ENCODE data around the gene FAM200B. TPM values are rescaled to one million over a fixed set of nuclear protein-coding genes. Genes with fewer than 3 reads are reported as not detected.

Gene FAM200B
- 10.7 and 11.0 TPM in 2 replicates for total RNA-seq

GRCh38 chr4:15681372-15682241 lies at the start of gene FAM200B:
FAM200B (plus strand) TSS chr4:15681827; CDS start chr4:15686978, 5,151 bp downstream.
- intact Hi-C loops (cut with micrococcal nuclease): loop anchor here (1.0 to 10.0 kb wide), 10 partner anchors 21 to 679 kb away; partner anchors contain the start of genes BST1, CD38, CPEB2 and FBXL5

DNA sequence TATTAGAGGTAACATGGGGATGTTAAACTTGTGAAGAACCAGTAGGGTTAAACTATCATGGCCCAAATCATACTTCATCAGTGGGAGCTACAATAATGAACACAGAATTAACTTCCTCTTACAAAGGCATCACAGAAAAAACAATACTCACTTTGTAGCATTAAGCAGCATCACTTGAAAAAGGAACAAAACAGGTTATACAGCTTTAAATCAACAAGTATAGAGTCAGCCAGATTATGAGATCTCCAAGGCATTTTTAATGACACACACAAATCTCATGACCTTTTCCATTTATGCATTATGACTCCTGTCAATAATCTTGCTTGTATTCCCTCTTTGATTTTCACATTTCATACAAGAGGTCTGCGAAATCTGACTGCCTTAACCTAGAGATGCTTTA lies 44.8 kb upstream of the FAM200B start:
- intact Hi-C loops (cut with micrococcal nuclease): no loop called here

DNA sequence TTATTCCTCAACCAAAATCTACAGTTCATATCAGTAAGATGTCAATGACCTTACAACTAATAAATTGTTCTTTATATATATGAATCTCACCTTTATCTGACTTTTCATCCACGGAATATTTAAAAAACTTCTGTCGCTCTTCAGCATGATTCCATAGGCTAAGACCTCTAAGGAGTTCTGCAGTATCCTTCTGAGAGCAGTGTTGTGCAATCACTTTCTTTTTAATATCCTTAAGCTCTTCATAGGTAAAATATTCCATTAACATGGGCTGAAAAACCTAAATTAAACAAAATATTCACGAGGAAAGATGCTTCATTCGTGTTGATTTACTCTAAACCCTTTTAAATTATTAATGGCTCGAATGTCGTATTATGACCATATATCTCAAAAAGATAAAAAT lies 43.2 kb upstream of the FAM200B start:
- intact Hi-C loops (cut with micrococcal nuclease): no loop called here

- intact Hi-C loops (cut with micrococcal nuclease): loop anchor here (2.0 kb wide), 1 partner anchor 170 kb away; no protein-coding TSS in a partner anchor
Observed at GRCh38 chr4:15648600-15648999, 33.0 kb upstream of the FAM200B start.

DNA sequence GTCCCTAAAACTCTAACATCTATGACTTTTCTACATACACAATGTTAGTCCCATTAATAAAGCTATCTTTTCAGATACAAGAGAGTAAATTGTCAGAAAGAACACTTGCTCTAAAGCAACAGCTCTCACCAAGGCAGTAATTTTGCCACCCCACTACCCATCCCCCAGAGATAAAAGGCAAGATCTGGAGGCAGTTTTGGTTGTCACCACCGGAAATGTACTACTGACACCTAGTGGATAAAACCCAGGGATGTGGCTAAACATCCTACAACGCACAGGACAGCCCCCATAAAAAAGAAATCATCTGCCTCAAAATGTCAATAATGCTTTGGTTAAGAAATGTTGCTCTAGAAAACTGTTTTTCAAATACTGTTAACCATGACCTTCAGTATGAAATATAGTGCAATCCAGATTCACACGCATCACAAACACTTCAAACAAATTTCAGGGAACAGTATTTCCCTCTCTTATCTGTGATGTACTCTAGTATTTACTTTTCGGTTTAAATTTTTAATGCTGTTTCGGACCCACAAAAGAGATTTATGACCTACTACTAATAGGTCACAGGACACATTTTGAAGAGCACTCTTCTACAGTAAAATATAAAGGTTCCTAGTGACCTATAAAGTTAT lies 31.6 kb upstream of the FAM200B start:
- intact Hi-C loops (cut with micrococcal nuclease): loop anchor here (1.0 to 5.0 kb wide), 7 partner anchors 103 to 419 kb away; partner anchors contain the start of gene CD38

- intact Hi-C loops (cut with micrococcal nuclease): loop anchor here (5.0 kb wide), 4 partner anchors 126 to 306 kb away; partner anchors contain the start of gene CD38
Observed at GRCh38 chr4:15651676-15652075, 30.0 kb upstream of the FAM200B start.

- intact Hi-C loops (cut with micrococcal nuclease): loop anchor here (5.0 kb wide), 4 partner anchors 125 to 305 kb away; partner anchors contain the start of gene CD38
Observed at GRCh38 chr4:15652191-15652590, 29.4 kb upstream of the FAM200B start.

- intact Hi-C loops (cut with micrococcal nuclease): loop anchor here (5.0 kb wide), 4 partner anchors 124 to 304 kb away; partner anchors contain the start of gene CD38
Observed at GRCh38 chr4:15652841-15653240, 28.8 kb upstream of the FAM200B start.

GRCh38 chr4:15653420-15653819 lies 28.2 kb upstream of the FAM200B start:
- intact Hi-C loops (cut with micrococcal nuclease): loop anchor here (5.0 kb wide), 4 partner anchors 124 to 304 kb away; partner anchors contain the start of gene CD38

DNA sequence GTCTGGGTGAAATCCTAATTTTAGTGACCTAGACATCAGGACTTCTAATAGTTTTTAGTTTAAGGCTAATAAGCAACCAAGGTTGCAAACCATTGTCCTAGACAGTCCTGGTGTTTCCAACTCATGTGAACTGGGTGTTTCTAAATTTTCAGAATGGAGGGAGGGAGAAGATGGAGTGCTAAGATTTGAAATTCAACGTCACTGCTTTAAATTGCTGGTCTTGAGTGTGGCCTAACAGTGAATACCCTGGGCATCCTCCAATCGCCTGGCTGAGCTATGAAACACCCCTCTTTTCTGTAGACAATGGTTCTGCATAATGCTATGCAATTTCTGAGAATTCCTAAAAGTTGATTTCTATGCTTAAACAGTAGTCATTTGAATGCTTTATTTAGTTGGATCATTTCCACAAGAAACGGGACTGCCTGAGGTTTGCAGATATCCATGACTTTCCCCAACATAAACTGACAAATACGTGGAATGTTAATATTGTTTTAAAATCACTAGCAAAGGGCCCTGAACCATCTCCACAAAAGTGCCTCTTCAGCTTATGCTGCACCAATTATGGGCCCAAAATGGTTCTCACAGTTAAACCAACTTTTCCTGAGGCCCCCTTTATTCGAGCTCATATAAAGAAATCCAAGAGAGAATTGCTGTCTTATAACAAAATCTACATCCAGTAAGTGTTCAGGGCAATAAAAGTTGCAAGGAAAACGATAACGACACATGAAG lies 27.6 kb upstream of the FAM200B start:
- intact Hi-C loops (cut with micrococcal nuclease): loop anchor here (1.0 to 5.0 kb wide), 6 partner anchors 123 to 571 kb away; partner anchors contain the start of gene CD38

DNA sequence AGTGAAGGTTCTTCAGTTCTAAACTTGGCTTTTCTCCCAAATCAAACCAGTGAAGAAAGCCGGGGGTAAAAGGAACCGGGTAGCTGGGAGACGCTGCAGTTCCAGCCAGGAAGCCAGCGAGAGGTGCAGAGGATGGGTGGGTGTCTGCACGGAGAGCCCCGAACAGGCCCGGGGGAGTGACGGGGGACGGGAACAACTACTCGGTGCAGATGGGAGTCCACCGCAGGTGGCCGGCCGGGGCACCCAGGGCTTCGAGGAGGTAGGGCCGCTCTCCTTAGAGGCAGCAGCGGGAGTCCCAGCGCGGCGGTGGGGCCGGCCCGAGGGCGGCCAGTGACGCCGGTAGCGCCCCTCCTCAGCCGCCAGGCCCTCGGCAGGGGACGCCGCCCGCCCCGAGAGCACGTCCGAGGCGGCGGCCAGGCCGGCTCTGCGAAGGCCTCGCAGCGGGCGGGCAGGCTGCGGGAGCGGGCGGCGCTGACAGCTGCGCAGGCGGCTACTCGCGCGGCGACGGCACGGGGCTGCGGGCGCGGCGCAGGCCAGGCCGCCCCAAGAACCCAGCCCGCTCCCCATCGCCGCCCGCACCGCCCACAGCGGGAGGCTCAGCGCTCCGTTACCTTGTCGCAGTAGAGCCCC lies 26.9 kb upstream of the FAM200B start:
- intact Hi-C loops (cut with micrococcal nuclease): loop anchor here (1.0 to 5.0 kb wide), 9 partner anchors 27 to 652 kb away; partner anchors contain the start of genes CD38, CPEB2 and FAM200B

GRCh38 chr4:15655223-15656037 lies 26.2 kb upstream of the FAM200B start, which contains the start of gene FBXL5:
FBXL5 (minus strand) TSS chr4:15655357; CDS start chr4:15655287, 70 bp downstream.
- intact Hi-C loops (cut with micrococcal nuclease): loop anchor here (1.0 to 2.0 kb wide), 4 partner anchors 26 to 653 kb away; partner anchors contain the start of genes CPEB2 and FAM200B

GRCh38 chr4:15656038-15656470 lies 25.6 kb upstream of the FAM200B start:
- intact Hi-C loops (cut with micrococcal nuclease): no loop called here

- intact Hi-C loops (cut with micrococcal nuclease): no loop called here
Observed at GRCh38 chr4:15657366-15657765, 24.3 kb upstream of the FAM200B start.

DNA sequence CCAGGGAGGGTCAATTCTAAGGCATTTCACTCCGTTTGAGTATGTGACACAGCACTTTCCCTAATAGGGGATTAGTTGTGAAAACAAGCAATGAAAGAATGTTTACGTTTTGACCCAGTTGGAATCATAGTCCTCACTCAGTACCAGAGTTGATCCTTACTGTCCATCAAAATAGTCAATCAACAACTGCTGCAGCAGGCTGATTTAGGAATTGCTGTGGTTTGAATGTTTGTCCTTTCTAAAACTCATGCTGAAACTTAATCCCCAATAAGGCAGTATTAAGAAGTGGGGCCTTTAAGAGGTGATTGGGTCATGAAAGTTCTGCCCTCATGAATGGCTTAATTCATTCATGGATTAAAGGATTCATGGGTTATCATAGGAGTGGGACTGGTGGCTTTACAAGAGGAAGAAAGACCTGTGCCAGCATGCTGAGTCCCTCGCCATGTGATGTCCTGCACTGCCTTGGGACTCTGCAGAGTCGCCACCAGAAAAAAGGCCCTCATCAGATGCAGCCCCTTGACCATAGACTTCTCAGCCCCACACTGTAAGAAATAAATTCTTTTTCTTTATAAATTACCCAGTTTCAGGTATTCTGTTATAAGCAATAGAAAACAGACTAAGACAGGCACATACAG lies 23.4 kb upstream of the FAM200B start:
- intact Hi-C loops (cut with micrococcal nuclease): no loop called here

DNA sequence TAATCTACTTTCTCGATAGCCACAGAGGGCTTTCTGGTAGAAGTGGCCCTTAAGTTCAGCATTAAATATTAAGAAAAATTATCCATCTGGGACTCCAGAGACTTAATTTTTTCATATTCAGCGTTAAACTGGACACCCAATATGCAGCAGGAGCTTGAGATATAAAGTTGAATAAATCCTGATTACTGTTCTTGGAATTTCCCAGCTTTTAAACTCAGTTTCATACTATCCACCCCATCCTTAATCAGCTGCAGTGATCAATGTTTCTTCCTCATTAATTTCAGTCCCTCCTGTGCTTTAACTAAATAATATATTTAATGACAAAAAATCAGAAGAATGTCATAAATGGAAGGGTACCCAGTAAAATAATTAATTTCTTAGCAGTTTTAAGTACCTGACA lies 22.8 kb upstream of the FAM200B start:
- intact Hi-C loops (cut with micrococcal nuclease): no loop called here

DNA sequence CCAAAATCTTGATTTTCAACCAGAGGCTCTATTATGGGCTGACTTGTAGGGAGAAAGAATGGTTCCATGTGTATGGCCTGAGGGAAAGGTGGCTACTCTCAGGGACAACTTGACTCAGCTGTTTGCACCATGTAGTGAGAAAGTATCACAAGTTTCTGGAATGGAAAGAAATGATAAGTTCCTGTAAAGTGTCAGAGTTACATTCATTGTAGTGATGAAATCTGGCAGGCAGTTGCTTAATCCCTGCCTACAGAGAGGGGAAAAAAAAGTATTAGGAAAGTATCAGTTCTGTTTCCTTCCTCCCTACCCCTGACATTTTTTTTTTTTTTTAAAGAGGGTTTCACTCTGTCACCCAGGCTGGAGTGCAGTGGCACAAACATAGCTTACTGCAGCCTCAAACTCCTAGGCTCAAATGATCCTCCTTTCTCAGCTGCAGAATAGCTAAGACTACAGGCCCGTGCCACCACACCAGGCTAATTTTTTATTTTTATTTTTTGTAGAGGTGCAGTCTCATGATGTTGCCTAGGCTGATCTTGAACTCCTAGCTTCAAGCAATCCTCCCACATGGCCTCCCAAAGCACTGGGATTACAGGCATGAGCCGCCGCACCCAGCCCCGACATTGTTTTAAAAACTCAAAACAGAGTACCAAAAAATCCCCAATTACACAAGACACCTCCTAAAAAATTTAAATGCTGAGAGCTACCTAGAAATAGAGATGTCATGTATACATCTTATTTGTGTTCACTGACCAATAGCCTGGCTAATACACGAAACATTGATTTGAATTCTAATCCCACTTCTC lies 21.7 kb upstream of the FAM200B start:
- intact Hi-C loops (cut with micrococcal nuclease): no loop called here

DNA sequence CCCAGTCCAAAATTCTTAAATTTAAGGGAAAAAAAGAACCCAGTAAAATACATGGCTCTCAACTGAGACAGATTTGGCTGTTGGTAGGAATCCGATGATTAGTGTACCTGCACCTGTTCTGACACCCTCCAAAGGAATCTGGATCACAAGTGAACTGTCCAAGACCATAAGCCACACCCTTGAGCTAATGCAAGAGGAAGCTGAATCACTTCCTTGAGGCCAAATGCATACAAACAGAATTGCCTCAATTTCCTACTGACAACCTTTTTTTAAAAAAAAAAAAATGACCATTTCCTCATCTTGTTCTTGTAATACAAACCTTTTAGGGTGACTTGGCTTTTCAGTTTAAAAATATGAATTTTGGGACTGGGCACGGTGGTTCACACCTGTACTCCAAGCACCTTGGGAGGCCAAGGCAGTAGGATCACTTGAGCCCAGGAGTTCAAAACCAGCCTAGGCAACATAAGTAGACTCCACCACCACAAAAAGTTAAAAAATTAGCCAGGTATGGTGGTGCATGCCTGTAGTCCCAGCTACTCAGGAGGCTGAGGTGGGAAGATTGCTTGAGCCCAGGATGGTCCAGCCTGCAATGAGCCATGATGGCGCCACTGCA lies 15.8 kb upstream of the FAM200B start:
- intact Hi-C loops (cut with micrococcal nuclease): no loop called here

Measured in T-helper 2 cell treated with Interferon-gamma antibody and Interleukin-4, amounts not matched to agents 100 ng/mL and 5 ng/mL, for 36 hours (primary cell).